ENCODE data around the gene PDLIM5.

The PDLIM5 gene

GRCh38 chr4:94561249-94562024 is 109.7 kb downstream of the PDLIM5 start:
- DNase-seq (ENCODE audit: low spot score) = no peak

GRCh38 chr4:94562285-94562684 is 110.5 kb downstream of the PDLIM5 start:
- no peak for DNase-seq (ENCODE audit: low spot score)

DNA sequence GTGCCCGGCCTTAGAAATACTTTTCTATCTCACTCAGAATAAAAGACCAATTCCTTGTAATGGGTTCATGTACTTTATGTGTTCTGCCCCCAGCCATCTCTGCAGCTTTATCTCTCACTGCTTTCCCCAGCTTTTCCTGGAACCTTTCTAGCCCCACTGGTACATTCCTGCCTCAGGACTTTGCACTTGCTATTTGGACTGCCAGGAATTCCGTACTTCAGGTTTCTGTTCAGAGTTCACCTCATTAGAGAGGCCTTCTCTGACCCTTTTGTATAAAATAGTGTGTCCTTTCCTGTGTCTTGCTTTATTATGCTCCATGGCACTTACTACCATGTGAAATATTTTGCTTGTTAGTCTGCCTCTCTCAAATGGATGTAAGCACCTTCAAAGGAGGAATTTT is 112.5 kb downstream of the PDLIM5 start:
- DNase-seq (ENCODE audit: low spot score) = no peak

DNA sequence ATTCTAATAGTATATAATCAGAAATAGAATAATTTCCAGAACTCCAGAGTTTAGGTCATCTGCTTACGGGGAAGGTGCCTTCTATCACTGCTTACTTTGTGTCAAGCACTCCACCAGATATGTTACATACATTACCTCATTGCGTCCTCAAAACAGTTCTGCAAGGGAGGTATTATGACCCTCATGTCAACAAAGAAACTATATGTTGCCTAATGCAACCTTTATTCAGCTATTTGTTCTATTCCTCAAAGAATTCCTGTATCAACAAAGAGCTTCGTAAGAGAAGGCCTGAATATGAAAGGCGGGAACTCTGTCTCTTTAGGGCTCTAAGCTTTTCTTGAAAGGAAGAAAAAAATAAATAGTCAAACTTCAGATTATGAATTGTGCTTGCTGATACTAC is 114.7 kb downstream of the PDLIM5 start:
- DNase-seq (ENCODE audit: low spot score) = no peak

DNA sequence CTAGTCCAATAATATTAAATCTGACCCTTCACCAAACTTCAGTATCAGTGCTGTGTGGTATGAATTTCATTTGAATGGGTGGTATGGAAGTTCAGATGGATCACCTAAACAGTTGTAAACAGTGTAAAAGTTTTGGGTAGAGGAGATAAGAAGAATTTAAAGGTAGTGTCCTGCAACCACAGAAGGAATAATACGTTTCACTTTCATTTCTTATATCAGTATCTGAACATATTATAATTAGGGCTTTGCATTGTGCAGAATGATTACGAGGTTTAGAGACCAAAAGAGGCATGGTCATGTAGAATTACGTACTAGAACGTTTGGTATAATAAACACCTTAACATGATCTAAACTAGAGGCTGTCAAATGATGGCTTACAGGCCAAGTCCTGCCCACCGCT is 116.1 kb downstream of the PDLIM5 start:
- DNase-seq (ENCODE audit: low spot score) = no peak

- DNase-seq (ENCODE audit: low spot score) = no peak
Observed at GRCh38 chr4:94570558-94570957, 118.8 kb downstream of the PDLIM5 start.

DNA sequence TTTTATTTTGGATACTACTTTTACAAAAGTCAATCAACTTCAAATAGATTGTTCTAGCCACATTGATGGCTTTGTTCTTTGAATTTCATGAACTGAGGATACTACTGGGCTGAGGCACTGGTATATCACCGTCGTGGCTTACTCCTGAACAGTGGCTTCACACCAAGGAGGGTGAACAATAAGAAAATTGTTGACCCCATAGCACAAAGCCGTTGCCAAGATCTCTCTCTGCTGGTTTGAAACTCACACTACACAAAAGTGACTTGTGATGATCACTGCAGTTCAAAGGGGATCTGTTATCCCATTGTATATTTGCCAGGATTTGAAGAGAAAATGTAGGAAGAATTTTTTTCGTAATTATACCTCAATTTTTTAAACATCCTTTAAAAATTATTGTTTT is 119.6 kb downstream of the PDLIM5 start:
- DNase-seq (ENCODE audit: low spot score) = no peak

GRCh38 chr4:94571715-94572114 is 120.0 kb downstream of the PDLIM5 start:
- no peak for DNase-seq (ENCODE audit: low spot score)

DNA sequence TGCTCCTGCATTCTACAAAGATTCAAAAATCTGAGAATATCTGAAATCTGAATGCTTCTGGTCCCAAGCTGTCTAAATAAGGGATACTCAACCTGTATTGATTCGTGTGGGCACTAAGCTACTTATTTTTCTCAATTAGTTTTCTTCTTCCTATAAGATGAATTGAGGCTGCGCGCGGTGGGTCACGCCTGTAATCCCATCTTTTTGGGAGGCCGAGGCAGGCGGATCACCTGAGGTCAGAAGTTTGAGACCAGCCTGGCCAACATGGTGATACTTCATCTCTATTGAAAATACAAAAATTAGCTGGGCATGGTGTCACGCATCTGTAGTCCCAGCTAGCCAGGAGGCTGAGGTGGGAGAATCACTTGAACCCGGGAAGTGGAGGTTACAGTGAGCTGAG is 122.3 kb downstream of the PDLIM5 start:
- DNase-seq (ENCODE audit: low spot score) = no peak

- no peak for DNase-seq (ENCODE audit: low spot score)
Observed at GRCh38 chr4:94574616-94575015, 122.9 kb downstream of the PDLIM5 start.

DNA sequence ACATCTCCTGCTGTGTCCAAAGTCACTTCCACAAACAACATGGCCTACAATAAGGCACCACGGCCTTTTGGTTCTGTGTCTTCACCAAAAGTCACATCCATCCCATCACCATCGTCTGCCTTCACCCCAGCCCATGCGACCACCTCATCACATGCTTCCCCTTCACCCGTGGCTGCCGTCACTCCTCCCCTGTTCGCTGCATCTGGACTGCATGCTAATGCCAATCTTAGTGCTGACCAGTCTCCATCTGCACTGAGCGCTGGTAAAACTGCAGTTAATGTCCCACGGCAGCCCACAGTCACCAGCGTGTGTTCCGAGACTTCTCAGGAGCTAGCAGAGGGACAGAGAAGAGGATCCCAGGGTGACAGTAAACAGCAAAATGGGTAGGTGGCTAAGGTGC is 123.9 kb downstream of the PDLIM5 start:
- no peak for DNase-seq (ENCODE audit: low spot score)

- DNase-seq (ENCODE audit: low spot score) = no peak
Observed at GRCh38 chr4:94576210-94576609, 124.5 kb downstream of the PDLIM5 start.

- DNase-seq (ENCODE audit: low spot score) = no peak
Observed at GRCh38 chr4:94577136-94577535, 125.4 kb downstream of the PDLIM5 start.

GRCh38 chr4:94578195-94578594 is 126.5 kb downstream of the PDLIM5 start:
- no peak for DNase-seq (ENCODE audit: low spot score)

DNA sequence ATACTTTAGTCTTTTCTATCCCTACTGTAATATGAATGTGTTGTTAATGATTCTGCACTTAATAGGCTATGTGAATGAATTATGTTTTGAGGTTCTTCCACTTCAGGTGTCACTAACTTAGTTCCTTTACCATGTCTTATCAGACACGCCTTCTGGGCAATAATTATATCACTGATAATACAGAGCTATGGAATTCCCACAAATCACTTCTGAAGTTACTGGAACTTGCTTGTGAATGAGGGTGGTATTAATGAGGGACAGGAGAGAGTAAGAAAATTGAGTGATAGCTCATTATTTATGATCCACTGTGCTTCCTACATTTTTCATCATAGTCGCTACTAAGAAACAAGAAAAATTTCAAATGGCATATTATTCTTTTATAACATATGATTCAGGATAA is 130.0 kb downstream of the PDLIM5 start:
- no peak for DNase-seq (ENCODE audit: low spot score)

DNA sequence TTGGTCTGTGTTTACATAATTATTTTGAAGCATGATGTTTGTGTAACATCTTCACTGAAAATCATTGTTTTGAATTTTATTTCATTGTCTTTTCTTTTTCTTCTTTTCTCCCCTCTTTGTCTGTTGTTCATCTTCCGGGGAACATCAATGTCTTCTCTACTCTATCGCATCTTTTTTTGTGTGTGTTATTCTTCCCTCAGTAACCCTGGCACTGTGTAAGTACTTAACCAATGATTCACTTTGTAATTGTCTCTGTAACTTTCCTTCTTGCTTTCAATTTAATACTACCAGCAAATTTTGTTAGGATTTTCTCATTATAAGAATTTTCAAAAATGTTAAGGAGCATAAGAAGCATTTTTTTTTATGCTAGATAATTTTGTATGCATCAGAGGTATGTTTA is 130.8 kb downstream of the PDLIM5 start:
- DNase-seq (ENCODE audit: low spot score) = no peak

GRCh38 chr4:94583914-94584641 is 132.3 kb downstream of the PDLIM5 start:
- no peak for DNase-seq (ENCODE audit: low spot score)

DNA sequence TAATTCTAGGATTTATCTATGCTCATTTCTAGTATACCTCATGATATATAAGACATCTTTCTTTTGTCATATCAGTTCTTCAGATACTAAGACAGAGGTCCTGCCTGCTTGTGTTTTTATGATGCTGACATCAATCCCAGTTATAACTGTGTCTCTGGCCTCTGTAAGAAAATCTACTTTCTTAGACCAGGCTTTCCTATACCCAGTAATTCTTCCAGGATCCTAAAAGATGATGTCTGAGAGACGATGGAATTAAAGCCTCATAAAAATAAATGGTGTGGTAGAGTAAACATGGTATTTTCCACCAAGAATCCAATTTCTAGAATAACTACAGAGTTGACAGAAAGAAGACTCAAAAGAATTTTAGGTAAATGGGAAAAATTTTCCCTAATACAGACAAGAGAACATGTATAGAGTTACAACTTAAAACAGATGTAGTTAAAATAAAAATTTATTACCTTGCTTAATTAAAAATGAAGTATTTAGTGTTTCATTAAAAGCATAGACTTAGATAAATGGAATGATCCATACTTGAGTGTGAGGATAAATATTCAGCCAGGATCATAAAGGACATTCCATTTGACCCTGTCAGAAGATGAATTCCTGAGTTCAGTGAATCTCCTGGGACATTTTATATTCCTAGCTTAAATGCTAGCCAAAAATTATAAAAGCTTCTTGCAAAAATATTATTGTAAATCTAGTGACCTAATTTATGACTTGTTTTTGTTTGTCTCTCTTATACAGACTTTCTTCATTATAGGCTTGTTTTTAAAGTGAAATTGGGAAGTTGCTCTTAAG is 137.4 kb downstream of the PDLIM5 start:
- no peak for DNase-seq (ENCODE audit: low spot score)

GRCh38 chr4:94590493-94590892 is 138.8 kb downstream of the PDLIM5 start:
- no peak for DNase-seq (ENCODE audit: low spot score)

DNA sequence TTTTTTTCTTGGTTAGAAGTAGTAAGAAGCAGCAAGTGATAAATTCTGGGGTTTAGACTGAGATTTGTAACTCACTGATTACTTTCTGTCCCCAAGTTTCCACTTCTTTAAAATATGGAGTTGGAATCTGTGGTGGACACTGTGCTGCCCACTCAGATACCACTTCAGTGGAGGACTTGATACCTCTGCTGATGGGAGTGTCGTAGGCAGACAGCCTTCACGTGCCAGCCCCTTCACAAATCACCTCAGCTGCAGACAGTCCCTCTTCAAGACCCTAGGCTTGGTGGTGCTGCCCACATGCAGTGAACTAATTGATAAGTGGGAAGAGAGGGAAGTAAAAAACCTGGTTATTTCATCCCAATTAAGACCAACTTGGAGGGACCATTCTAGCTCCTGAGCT is 139.5 kb downstream of the PDLIM5 start:
- no peak for DNase-seq (ENCODE audit: low spot score)

DNA sequence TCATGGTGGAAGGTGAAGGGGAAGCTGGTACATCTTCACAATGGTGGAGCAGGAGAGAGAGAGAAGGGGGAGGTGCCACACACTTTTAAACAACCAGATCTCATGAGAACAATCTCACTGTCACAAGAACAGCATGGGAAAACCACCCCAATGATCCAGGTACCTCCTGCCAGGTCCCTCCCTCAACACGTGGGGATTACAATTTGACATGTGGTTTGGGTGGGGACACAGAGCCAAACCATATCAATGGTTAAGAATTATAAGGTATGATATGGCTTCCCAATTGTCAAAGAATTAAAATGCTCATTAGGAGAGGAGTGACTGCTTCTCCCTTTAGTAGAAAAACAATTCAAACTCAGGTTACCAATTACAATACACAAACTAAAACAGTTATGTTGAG is 143.3 kb downstream of the PDLIM5 start:
- DNase-seq (ENCODE audit: low spot score) = no peak

DNA sequence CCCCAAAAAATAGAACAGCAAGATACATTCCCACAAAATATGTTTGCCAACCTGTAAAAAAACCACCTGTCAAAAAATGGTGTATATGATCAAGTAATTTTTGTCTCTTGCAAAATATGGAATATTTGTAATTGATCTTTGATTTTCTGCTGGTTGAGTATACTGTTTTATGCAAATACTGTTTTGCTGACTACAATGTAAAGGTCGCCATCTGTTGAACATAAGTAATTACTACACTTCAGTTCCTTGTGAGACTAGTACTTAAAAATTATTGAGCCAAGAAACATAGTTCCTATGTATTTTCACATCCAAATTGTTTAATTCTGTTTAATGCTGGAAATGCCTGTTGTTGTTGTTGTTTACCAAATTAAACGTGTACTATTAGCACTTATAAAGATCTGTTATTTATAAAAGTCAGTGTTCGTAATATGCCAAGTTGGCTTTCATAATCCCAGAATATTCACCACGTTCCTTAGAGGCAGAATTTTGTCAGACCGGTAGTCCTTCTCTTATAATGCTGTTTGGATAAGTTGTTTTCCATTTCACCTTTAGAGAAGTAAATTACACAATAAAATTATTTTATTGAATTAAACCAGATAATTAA is 144.2 kb downstream of the PDLIM5 start:
- no peak for DNase-seq (ENCODE audit: low spot score)

Measured in left forelimb (tissue), 1 donor.